HG02938 (cell line): ENCODE measurements around the gene CCL21.

ENCODE experiments used
- ATAC-seq: cut with Tn5 transposase; IDR thresholded peaks from one replicate; pipeline ENCODE4 v1.9.1; 2021; ENCODE audit warnings: mild to moderate bottlenecking, moderate library complexity; ENCODE audit not compliant: unreplicated experiment

The CCL21 gene

GRCh38 chr9:34709196-34709978, 549 bp downstream of the CCL21 start:
- no peak for ATAC-seq

GRCh38 chr9:34707130-34707529, 2.8 kb downstream of the CCL21 start:
- no peak for ATAC-seq

GRCh38 chr9:34701769-34702736, 7.9 kb downstream of the CCL21 start:
- no peak for ATAC-seq

GRCh38 chr9:34701023-34701768, 8.7 kb downstream of the CCL21 start:
- no peak for ATAC-seq

- ATAC-seq: no peak
These were observed 15.1 kb downstream of the CCL21 start for GRCh38 chr9:34694811-34695210.

- no peak for ATAC-seq
These were observed 16.4 kb downstream of the CCL21 start for GRCh38 chr9:34693560-34693959.

- no peak for ATAC-seq
These were observed 18.0 kb downstream of the CCL21 start for GRCh38 chr9:34691936-34692315.

- ATAC-seq: no peak
These were observed 18.7 kb downstream of the CCL21 start, which contains the start of gene CCL19 for GRCh38 chr9:34690983-34691935. Gene CCL19 (minus strand): TSS chr9:34691276. CDS start chr9:34691139, 137 bp downstream.

GRCh38 chr9:34689512-34689911, 20.4 kb downstream of the CCL21 start:
- ATAC-seq: no peak

- no peak for ATAC-seq
These were observed 20.8 kb downstream of the CCL21 start for GRCh38 chr9:34689116-34689470.

- no peak for ATAC-seq
These were observed 21.4 kb downstream of the CCL21 start for GRCh38 chr9:34688329-34689115.

- ATAC-seq: no peak
These were observed 22.5 kb downstream of the CCL21 start for GRCh38 chr9:34687276-34688030.

GRCh38 chr9:34686732-34687131, 23.2 kb downstream of the CCL21 start:
- no peak for ATAC-seq

GRCh38 chr9:34686231-34686630, 23.7 kb downstream of the CCL21 start:
- ATAC-seq: no peak

GRCh38 chr9:34685591-34685990, 24.3 kb downstream of the CCL21 start:
- no peak for ATAC-seq

GRCh38 chr9:34684816-34685215, 25.1 kb downstream of the CCL21 start:
- no peak for ATAC-seq

GRCh38 chr9:34684145-34684544, 25.8 kb downstream of the CCL21 start:
- no peak for ATAC-seq

- ATAC-seq: no peak
These were observed 34.1 kb downstream of the CCL21 start for GRCh38 chr9:34675869-34676268.
